HG03469 (cell line): ENCODE data around the gene TTC38.

Source experiments
- ATAC-seq: cut with Tn5 transposase; IDR thresholded peaks from one replicate; pipeline ENCODE4 v1.9.1; 2021; ENCODE audit warnings: mild to moderate bottlenecking, moderate library complexity, moderate number of reproducible peaks; ENCODE audit not compliant: unreplicated experiment

The TTC38 gene

DNA sequence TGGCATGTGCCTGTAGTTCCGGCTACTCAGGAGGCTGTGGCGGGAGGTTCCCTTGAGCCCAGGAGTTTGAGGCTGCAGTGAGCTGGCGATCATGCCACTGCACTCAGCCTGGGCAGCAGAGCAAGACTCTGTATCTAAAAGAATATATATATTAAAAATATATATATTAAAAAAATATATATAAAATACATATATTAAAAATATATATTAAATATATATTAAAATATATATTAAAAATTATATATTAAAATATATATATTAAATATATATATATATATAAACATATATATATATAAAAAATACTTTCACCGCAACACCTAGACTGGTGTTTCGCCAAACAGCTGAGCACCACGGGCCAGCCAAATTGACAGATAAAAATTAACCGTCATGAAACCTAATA is 8.8 kb downstream of the TTC38 start:
- ATAC-seq: no peak

GRCh38 chr22:46278656-46279645 is 11.1 kb downstream of the TTC38 start:
- ATAC-seq: no peak

- no peak for ATAC-seq
Measured at GRCh38 chr22:46280063-46280817, 12.4 kb downstream of the TTC38 start.

- ATAC-seq: no peak
Measured at GRCh38 chr22:46280999-46281623, 13.3 kb downstream of the TTC38 start.

DNA sequence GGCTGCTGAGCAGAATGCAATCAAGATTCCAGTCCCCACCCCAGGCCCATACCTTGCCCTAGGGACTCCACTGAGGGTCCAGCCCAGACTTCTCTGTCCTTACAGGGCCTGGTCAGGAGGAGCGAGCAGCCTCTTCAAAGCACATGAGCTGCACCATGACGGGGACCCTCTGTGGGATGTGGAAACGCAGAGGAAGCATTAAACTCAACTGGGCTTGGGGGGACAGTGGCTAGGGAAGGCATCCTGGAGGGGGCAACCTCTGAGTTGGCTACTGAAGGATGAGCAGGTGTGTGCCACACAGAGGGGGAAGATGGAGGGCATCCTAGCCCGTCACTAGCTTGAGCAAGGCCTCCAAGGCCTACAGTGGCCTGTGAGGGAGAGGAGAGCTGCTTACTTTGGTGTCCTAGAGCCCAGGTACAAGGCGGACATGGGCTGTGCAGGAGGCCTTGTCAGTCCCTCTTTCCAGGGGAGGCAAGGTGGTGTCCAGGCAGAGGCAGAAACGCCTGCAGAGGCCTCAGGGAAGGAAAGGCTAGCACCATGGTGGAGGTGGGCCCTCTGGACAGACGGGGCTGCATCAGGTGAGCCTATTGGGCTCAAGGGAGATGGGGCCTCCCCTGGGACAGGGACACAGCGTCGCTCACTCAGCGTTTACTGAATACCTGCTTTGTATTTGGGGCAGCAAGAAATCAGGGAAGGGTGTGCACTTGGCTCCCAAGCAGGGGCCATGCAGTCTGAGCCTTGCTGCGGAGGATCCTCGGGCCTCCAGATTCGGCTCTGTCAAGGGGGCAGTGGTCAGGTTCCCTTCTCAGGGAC is 14.3 kb downstream of the TTC38 start:
- no peak for ATAC-seq

GRCh38 chr22:46286006-46286405 is 18.2 kb downstream of the TTC38 start:
- no peak for ATAC-seq

DNA sequence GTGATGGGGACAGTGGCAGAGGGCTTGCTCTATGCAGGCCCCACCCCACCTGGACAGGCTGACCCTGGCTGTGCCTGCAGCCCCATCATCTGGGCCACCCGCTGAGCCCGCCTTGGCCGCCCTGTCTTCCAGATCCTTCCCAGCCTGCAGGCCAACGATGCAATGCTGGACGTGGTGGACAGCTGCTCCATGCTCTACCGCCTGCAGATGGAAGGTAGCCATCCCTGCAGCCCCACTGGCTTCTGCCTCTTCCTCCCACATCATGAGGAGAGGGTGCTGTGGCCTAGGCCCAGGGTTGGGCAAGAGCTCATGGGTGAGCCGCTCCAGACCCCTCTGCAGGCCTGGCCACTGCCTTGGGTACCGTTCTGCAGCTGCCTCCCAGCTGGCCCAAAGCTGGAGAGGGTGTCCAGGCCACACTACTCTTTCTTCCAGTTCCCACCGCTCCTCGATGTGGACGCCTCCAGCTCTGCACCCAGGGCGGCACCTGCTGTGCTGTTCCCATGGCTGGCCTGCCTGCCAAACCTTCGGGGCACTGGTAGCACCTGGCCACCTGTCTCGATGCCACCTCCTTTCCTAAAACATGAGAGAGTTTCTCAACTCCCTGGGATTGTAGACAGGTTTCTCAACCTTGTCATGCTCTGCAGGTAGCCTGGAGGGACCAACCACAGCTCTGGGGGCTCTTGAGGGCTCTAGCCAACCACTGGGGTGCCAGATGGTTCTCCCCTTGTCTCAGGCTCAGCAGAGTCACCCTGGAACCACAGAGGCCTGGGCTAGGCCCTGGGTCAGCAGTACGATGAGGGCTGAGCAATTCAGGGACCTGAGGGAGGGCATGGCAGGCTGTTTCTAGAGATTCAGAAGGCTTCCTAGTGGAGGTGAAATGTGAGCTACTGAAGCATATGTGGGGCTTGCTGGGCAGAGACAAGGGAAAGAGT is 19.4 kb downstream of the TTC38 start:
- ATAC-seq: no peak

DNA sequence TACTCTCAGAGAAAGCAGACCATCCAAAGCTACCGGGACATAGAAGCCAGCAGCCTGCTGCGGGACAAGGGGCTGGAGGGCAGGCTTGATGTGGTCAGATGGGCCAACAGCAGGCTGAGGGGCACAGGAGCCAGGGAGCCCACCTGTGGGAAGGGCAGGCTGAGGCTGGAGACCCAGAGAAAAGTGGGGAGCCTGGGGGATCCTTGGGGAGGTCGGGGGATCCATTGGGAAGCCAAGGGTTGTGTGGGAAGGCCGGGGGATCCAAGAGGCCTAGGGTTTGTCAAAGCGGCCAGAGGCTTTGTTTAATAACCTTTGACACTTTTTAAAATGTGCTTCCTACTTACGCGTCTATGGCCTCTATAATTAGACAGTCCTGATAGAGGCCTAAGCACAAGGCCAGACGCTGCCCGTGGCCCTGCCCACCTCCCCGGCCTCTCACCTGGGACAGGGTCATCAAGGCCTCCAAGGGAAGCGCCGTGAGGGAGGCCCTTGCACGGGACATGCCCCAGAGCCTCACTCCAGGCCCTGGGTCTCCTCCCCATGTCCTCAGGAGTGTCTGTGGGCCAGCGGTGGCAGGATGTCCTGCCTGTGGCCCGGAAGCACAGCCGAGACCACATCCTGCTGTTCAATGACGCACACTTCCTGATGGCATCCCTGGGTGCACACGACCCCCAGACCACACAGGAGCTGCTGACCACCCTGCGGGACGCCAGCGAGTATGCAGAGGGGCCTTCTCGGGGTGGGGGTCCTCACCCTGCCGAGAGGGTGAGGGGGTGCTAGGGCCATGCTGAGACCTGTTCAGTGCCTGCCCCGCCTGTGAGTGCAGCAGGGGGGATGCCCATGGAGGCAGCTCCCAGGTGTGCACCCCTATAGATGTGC is 20.3 kb downstream of the TTC38 start:
- ATAC-seq: no peak

- no peak for ATAC-seq
Measured at GRCh38 chr22:46288846-46289243, 21.0 kb downstream of the TTC38 start.

DNA sequence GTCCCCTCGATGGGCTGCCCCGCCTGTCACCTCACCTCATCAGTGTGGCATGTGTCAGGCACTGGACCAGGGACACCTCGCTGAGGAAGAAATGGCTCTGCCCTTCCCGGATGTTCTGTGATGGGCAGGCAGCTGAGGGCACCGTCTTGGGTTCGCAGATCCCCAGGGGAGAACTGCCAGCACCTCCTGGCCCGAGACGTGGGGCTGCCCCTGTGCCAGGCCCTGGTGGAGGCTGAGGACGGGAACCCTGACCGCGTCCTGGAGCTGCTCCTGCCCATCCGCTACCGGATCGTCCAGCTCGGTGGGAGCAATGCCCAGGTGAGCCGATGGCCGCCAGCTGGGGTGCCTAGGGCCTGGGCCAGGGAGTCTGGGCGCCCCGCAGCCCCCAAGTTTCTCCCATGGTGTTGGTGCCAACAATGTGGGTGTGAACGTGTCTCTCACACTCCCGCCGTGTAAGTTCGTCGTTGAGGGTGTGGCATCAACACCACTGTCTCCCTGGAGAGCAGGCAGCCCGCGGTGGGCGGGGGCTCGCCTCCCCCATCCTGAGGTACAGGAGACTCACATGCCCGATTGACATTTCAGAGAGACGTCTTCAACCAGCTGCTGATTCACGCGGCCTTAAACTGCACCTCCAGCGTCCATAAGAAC is 21.6 kb downstream of the TTC38 start:
- no peak for ATAC-seq

- ATAC-seq: no peak
Measured at GRCh38 chr22:46290121-46290842, 22.5 kb downstream of the TTC38 start.

- ATAC-seq: no peak
Measured at GRCh38 chr22:46290843-46291785, 23.3 kb downstream of the TTC38 start.

- no peak for ATAC-seq
Measured at GRCh38 chr22:46292173-46292572, 24.4 kb downstream of the TTC38 start.

DNA sequence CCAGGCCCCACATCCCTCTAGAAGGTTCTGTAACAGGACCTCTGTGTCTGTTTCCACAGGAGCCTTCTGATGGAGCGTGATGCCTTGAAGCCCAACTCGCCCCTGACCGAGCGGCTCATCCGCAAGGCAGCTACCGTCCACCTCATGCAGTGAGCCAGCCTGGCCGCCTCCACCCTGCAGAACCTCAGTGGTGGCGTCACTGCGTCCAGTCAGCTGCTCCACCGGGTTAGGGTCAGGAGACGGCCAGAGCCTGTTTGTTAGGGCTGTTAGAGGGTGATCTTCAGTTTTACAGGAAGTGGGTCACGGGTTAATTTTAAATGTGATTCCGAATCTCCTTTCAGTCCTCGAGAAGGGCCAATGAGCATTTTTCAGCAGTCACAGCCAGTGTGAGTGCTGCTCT is 24.9 kb downstream of the TTC38 start:
- no peak for ATAC-seq

- no peak for ATAC-seq
Measured at GRCh38 chr22:46293577-46294260, 25.9 kb downstream of the TTC38 start.

GRCh38 chr22:46294784-46295183 is 27.0 kb downstream of the TTC38 start:
- ATAC-seq: no peak
